ENCODE data around the gene SVOP. TPM values are rescaled to one million over a fixed set of nuclear protein-coding genes. Genes with fewer than 3 reads are reported as not detected.

The SVOP gene
- total and polyA plus RNA-seq, 2 of the 4 experiments (the other 2 are of a cell fraction): not detected

DNA sequence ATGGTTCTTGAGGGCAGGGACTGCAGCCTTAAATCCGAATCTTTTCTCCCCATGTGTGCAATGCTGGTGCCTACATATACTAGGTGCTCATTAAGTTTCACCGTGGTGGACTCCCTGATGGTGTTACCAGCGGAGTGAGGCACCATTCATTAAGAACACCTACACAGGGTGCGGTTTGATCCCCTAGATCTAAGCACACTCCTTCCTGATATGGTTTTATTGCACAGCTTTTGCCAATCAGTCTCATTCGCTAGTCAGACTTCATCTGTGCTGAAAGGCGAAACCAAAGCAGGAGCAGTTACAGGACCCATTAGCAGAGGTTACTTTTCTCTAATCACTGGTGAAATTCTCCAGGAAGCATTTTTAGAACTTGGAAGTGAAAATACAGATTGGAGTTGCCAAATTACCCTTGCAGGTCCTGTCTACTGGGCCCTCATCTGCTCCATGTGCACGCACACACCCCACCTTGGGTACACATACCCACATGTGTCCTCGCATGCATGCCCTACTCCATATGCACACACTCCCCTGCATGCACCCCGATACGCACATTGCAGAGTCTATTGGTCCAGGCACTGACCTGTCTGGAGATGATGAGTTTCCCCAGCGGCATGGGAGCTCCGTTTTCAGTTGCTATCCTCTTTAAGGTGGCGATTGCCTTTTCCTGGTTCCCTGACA is 82.5 kb downstream of the SVOP start:
- no peak overlapping the region for H3K4ac ChIP-seq (ENCODE audit: low read depth, low read length)
- H3K4me2 ChIP-seq (ENCODE audit: low read depth, low read length): no peak overlapping the region
- no peaks in the 10 kb centered on the region for H3K9me3 ChIP-seq (ENCODE audit: control insufficient read depth, insufficient read depth, low read length)
- in situ Hi-C loops (cut with MboI; ENCODE audit: low sequenced_read_pairs) (loop anchor here (10.0 kb wide), 1 partner anchor 294 kb away; no protein-coding TSS in a partner anchor), dilution Hi-C loops (cut with HindIII; ENCODE audit: low sequenced_read_pairs, unreplicated experiment) (no loop called here), intact Hi-C loops (cut with micrococcal nuclease) (no loop called here)
- H3K27ac ChIP-seq (ENCODE audit: insufficient read depth, low read length): no peak overlapping the region
- no peaks in the 10 kb centered on the region for H3K36me3 ChIP-seq (ENCODE audit: control insufficient read depth, insufficient read depth, low read length)
- no peak overlapping the region for H3K56ac ChIP-seq (ENCODE audit: extremely low read depth, insufficient read depth, low read length)
- no peak overlapping the region for H2BK120ac ChIP-seq (ENCODE audit: low read depth, low read length)
- H2AK9ac ChIP-seq (replicated peaks; ENCODE audit: low read depth, low read length, poor library complexity): no peak overlapping the region
- H3K9ac ChIP-seq (ENCODE audit: low read depth, low read length): no peak overlapping the region
- no peak for TF ChIP-seq FOS (IDR thresholded peaks at IDR 0.05; ENCODE audit: low read depth, low read length)
- TF ChIP-seq MAFK (IDR thresholded peaks at IDR 0.05; ENCODE audit: low read depth, low read length): no peak
- TF ChIP-seq CHD1 (IDR thresholded peaks at IDR 0.05; ENCODE audit: low read depth, low read length): no peak
- TF ChIP-seq, protein P1, sequence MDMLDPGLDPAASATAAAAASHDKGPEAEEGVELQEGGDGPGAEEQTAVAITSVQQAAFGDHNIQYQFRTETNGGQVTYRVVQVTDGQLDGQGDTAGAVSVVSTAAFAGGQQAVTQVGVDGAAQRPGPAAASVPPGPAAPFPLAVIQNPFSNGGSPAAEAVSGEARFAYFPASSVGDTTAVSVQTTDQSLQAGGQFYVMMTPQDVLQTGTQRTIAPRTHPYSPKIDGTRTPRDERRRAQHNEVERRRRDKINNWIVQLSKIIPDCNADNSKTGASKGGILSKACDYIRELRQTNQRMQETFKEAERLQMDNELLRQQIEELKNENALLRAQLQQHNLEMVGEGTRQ (IDR thresholded peaks at IDR 0.05; ENCODE audit: low read depth, low read length): no peak
- TF ChIP-seq RFX5 (IDR thresholded peaks at IDR 0.05; ENCODE audit: low read depth, low read length): no peak
- no peak for TF ChIP-seq MXI1 (IDR thresholded peaks at IDR 0.05; ENCODE audit: borderline replicate concordance, low read depth, low read length)
- no peak overlapping the region for H3K14ac ChIP-seq (replicated peaks; ENCODE audit: low read depth, low read length)
- H3K9me1 ChIP-seq (ENCODE audit: insufficient read depth, low read length): no peaks in the 10 kb centered on the region
- H2BK20ac ChIP-seq (ENCODE audit: low read depth, low read length): no peak overlapping the region
- H2AFZ ChIP-seq (replicated peaks; ENCODE audit: low read length, poor library complexity): no peak overlapping the region
- ChIA-PET POLR2A (ENCODE audit: unreplicated experiment) (no interaction called here), CTCF (no interaction called here)
- H3K27me3 ChIP-seq (ENCODE audit: control insufficient read depth, insufficient read depth, low read length): peaks cover 32% of the 10 kb centered on the region
- no peak overlapping the region for H3K4me3 ChIP-seq (ENCODE audit: insufficient read depth, low read depth, low read length)
- H4K8ac ChIP-seq (ENCODE audit: low read depth in 2 of 2, low read length in 2 of 2): no peak overlapping the region
- H3K23ac ChIP-seq (ENCODE audit: low read depth, low read length): no peak overlapping the region
- BruUV-seq (replicated peaks): no TSS peak
- H4K20me1 ChIP-seq (ENCODE audit: insufficient read depth, low read length): no peaks in the 10 kb centered on the region
- no peak overlapping the region for H3K18ac ChIP-seq (ENCODE audit: low read depth, low read length)
- H4K5ac ChIP-seq (ENCODE audit: low read depth, low read length): no peak overlapping the region
- H4K91ac ChIP-seq (ENCODE audit: insufficient read depth, low read depth, low read length): no peak overlapping the region
- no peak overlapping the region for H2BK5ac ChIP-seq (ENCODE audit: low read depth, low read length, poor library complexity, severe bottlenecking)
- no peak overlapping the region for H2BK15ac ChIP-seq (ENCODE audit: low read depth, low read length)
- no peak for DNase-seq
- no peak overlapping the region for H2AK5ac ChIP-seq (ENCODE audit: low read depth, low read length)
- 68% methylated on average over 5 of the region's 13 CpGs; no CpG with 5 or more reads in 1 of the 2 experiments for WGBS, 2 experiments (ENCODE audit: extremely low coverage in 2 of 2, insufficient read length in 1 of 2)
- no peak for ATAC-seq (ENCODE audit: low read depth)
- H3K79me1 ChIP-seq (ENCODE audit: low read depth in 1 of 2, low read length in 2 of 2): no peaks in the 10 kb centered on the region
- no peaks in the 10 kb centered on the region for H3K4me1 ChIP-seq (ENCODE audit: control insufficient read depth, insufficient read depth, low read length)
